PC-3 (cell line): ENCODE data around the gene DHRS1. TPM values are rescaled to one million over a fixed set of nuclear protein-coding genes. Genes with fewer than 3 reads are reported as not detected.

ENCODE experiments used
- ATAC-seq: fragments of 200-7000 bp; cut with Tn5 transposase; 2 replicates; pipeline ENCODE4 v1.9.1; 2020; ENCODE audit warnings: mild to moderate bottlenecking, moderate library complexity
- BruUV-seq: library from RNA; stranded (reverse); fragments of 400-500 nt; replicated peaks from 2 replicates; lab custom pipeline; 2021; lab: Mats Ljungman, UMichigan
- CTCF ChIA-PET: fragments of 300-600 bp; sonication (Branson Sonifier 250); formaldehyde crosslinking; loops from one replicate; lab custom pipeline; 2022; ENCODE audit warnings: antibody characterized with exemption; lab: Charles Lee
- POLR2A ChIA-PET: fragments of 300-600 bp; sonication (Branson Sonifier 250); formaldehyde crosslinking; loops from one replicate; lab custom pipeline; 2022; ENCODE audit warnings: antibody characterized with exemption; ENCODE audit not compliant: unreplicated experiment; lab: Charles Lee
- DNase-seq: peaks from one replicate; pipeline ENCODE4 v3.0.0-alpha.2; 2015
- H2AFZ ChIP-seq: fragments of 300-600 bp; sonication (generic); 2 replicates; pipeline ENCODE4 v1.6.0; 2016; ENCODE audit warnings: antibody characterized with exemption, low read length
- H3F3A ChIP-seq: fragments of 300-600 bp; sonication (generic); one replicate; pipeline ENCODE4 v1.6.0; 2017; ENCODE audit warnings: antibody characterized with exemption, low read length, control low read depth, mild to moderate bottlenecking; ENCODE audit not compliant: unreplicated experiment
- H3K27ac ChIP-seq: fragments of 300-600 bp; sonication (generic); 2 replicates; pipeline ENCODE4 v1.5.1; 2016; ENCODE audit warnings: mild to moderate bottlenecking, low read length
- H3K27me3 ChIP-seq: fragments of 300-600 bp; sonication (generic); 2 replicates; pipeline ENCODE4 v1.6.1; 2016; ENCODE audit warnings: low read length, mixed read lengths
- H3K36me3 ChIP-seq: fragments of 300-600 bp; sonication (generic); 2 replicates; pipeline ENCODE4 v1.6.1; 2016; ENCODE audit warnings: low read depth, mixed run types, low read length, mixed read lengths
- H3K4me1 ChIP-seq: fragments of 300-600 bp; sonication (generic); 2 replicates; pipeline ENCODE4 v1.5.1; 2016; ENCODE audit warnings: low read length; ENCODE audit not compliant: insufficient read depth
- H3K4me2 ChIP-seq: fragments of 300-600 bp; sonication (generic); 2 replicates; pipeline ENCODE4 v1.6.0; 2016; ENCODE audit warnings: low read length
- H3K4me3 ChIP-seq: fragments of 300-600 bp; sonication (generic); 2 replicates; pipeline ENCODE4 v1.5.1; 2016; ENCODE audit warnings: mild to moderate bottlenecking, low read length, mixed read lengths
- H3K79me2 ChIP-seq: fragments of 300-600 bp; sonication (generic); 2 replicates; pipeline ENCODE4 v1.6.1; 2017; ENCODE audit warnings: low read length, mixed read lengths
- H3K9ac ChIP-seq: fragments of 300-600 bp; sonication (generic); 2 replicates; pipeline ENCODE4 v1.6.0; 2016; ENCODE audit warnings: mild to moderate bottlenecking, low read length
- H3K9me2 ChIP-seq: fragments of 300-600 bp; sonication (generic); replicated peaks from 2 replicates; pipeline ENCODE4 v1.6.1; 2016; ENCODE audit warnings: mixed run types, low read length, mixed read lengths
- H3K9me3 ChIP-seq: fragments of 300-600 bp; sonication (generic); 2 replicates; pipeline ENCODE4 v1.6.1; 2016; ENCODE audit warnings: low read length, mixed read lengths
- H4K20me1 ChIP-seq: fragments of 300-600 bp; sonication (generic); 2 replicates; pipeline ENCODE4 v1.6.1; 2016; ENCODE audit warnings: low read length, mixed read lengths
- EZH2 ChIP-seq: fragments of 300-600 bp; sonication (generic); IDR thresholded peaks from one replicate; pipeline ENCODE4 v1.6.1; 2017; ENCODE audit warnings: antibody characterized with exemption, mild to moderate bottlenecking, low read length; ENCODE audit not compliant: unreplicated experiment
- EZH2phosphoT487 ChIP-seq: fragments of 300-600 bp; sonication (generic); IDR thresholded peaks from 2 replicates; pipeline ENCODE4 v1.6.1; 2018; ENCODE audit warnings: mild to moderate bottlenecking, antibody characterized with exemption, low read length, borderline replicate concordance
- intact Hi-C: fragments of 100-400 bp; cut with micrococcal nuclease; formaldehyde crosslinking; loops from 2 replicates; pipeline ENCODE4 v1.9.0; 2023
- total RNA-seq: library from RNA; depleted of rRNA; stranded (reverse); fragments of >200 nt; gene quantifications from 2 replicates; pipeline ENCODE4 v1.2.3, GENCODE V29; 2014
- TF ChIP-seq, protein P1 (sequence below): fragments of 300-600 bp; sonication (generic); conservative IDR thresholded peaks from 2 replicates; pipeline ENCODE4 v1.5.1; 2017; ENCODE audit warnings: antibody characterized with exemption, low read depth, mild to moderate bottlenecking, low read length

DHRS1 gene
- total RNA-seq, 1 experiment from 2014 or later = 15.9 TPM

DNA sequence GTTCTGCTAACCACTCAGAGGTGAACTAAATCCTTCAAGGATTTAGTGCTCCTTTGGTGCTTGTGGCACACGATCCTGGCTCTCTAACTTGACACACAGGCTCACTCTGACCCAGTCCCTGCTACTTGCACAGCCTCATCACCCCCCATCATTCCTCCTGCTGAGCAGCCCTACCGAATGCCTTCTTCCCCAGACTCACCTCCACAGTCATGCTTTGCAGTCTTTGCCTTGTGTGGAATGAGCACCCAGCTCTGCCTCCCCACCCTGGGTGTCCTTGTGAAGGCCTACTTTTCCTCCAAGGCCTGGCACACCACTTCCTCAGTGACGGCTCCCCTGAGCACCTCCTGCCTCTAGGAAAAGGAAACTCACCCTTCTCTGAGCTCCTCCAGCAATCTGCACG is 49.2 kb downstream of the DHRS1 start:
- DNase-seq = no peak
- Histone ChIP-seq H4K20me1 (no peaks in the 10 kb centered on the region), H3K9ac (no peak overlapping the region), H3K36me3 (no peaks in the 10 kb centered on the region; the same call in 1 of the 2 replicates), H3K9me3 (no peaks in the 10 kb centered on the region), H3K4me2 (no peak overlapping the region), H3K9me2 (no peaks in the 10 kb centered on the region), H3K4me3 (no peak overlapping the region), H3K79me2 (no peaks in the 10 kb centered on the region), H2AFZ (no peak overlapping the region), H3K4me1 (0 out of 2 replicates have a peak, but pooled peaks cover 10% of the 10 kb centered on the region), H3F3A (no peaks in the 10 kb centered on the region), H3K27ac (no peak overlapping the region), H3K27me3 (no peaks in the 10 kb centered on the region)
- ATAC-seq = no peak
- ChIA-PET CTCF (no interaction called here), POLR2A (no interaction called here)
- TF ChIP-seq EZH2 = no peak
- TF ChIP-seq, protein P1, sequence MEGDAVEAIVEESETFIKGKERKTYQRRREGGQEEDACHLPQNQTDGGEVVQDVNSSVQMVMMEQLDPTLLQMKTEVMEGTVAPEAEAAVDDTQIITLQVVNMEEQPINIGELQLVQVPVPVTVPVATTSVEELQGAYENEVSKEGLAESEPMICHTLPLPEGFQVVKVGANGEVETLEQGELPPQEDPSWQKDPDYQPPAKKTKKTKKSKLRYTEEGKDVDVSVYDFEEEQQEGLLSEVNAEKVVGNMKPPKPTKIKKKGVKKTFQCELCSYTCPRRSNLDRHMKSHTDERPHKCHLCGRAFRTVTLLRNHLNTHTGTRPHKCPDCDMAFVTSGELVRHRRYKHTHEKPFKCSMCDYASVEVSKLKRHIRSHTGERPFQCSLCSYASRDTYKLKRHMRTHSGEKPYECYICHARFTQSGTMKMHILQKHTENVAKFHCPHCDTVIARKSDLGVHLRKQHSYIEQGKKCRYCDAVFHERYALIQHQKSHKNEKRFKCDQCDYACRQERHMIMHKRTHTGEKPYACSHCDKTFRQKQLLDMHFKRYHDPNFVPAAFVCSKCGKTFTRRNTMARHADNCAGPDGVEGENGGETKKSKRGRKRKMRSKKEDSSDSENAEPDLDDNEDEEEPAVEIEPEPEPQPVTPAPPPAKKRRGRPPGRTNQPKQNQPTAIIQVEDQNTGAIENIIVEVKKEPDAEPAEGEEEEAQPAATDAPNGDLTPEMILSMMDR = no peak
- no peak for TF ChIP-seq EZH2phosphoT487
- intact Hi-C loops = no loop called here
- BruUV-seq = no TSS peak

DNA sequence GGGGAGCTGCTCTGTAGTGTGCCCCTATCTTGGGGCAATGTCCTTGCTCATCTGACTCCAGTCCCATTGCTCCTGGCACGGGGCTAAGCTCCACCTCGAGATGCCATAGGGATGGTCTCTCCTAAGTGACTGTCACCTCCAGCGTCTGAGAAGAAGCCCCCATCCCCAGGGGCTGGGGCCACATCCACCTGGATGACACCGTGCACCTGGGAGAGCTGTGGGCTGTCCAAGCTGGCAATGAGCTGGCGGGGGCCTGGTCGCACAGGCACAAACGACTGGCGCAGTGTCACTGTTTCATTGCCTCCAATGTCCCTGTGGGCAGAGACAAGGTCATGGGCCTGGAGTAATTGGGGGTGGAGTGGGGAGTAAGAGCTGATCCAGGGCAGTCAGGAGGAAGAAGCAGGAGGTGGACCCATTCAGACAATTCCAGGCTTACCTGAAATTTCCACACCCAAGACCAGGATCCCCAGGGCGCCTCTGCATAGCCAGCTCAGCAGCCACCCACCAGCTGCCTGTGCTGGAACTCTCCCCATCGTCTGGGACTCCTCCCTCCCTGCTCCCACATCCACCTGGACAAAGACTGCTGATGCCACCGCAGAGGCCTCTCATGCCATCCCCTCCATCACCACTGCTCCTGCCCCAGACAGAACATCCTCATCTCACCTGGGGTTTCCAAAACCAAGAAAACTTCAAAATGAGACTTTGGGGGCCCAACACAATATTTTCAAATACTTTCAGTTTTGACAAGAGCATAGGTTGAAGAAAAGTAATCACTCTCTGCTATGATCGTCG is 50.2 kb downstream of the DHRS1 start:
- no peak overlapping the region for H2AFZ ChIP-seq
- H3K79me2 ChIP-seq = no peaks in the 10 kb centered on the region
- ChIA-PET CTCF (no interaction called here), POLR2A (no interaction called here)
- H3K4me3 ChIP-seq = no peak overlapping the region
- no peaks in the 10 kb centered on the region for H3K9me2 ChIP-seq
- no peaks in the 10 kb centered on the region for H3K9me3 ChIP-seq
- no peaks in the 10 kb centered on the region for H4K20me1 ChIP-seq
- no peak for ATAC-seq
- no peaks in the 10 kb centered on the region for H3K27me3 ChIP-seq
- intact Hi-C loops = no loop called here
- no peak overlapping the region for H3K9ac ChIP-seq
- no peak overlapping the region for H3K4me2 ChIP-seq
- H3K4me1 ChIP-seq = 0 out of 2 replicates have a peak, but pooled peaks cover 10% of the 10 kb centered on the region
- TF ChIP-seq EZH2phosphoT487 (no peak), EZH2 (no peak)
- TF ChIP-seq, protein P1 = no peak
- DNase-seq = no peak
- H3K27ac ChIP-seq = no peak overlapping the region
- H3K36me3 ChIP-seq = no peaks in the 10 kb centered on the region; the same call in 1 of the 2 replicates
- no peaks in the 10 kb centered on the region for H3F3A ChIP-seq
- no TSS peak for BruUV-seq

DNA sequence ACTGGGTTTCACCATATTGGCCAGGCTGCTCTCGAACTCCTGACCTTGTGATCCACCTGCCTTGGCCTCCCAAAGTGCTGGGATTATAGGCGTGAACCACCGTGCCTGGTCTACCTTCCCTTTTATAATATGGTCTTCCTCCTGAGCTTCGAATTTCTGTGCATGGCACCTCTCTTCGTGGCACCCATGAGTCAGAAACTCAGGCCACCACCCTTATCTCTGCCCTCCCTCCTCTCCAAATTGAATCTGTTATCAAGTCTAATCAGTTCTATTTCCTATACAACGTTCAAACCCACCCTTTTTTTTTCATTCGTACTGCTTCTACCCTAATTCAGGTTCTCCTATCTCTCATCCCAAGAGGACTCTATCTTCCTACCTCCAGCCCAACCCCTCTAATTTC is 52.2 kb downstream of the DHRS1 start:
- Histone ChIP-seq H3K27me3 (no peaks in the 10 kb centered on the region), H3K4me3 (no peak overlapping the region), H3K9ac (no peak overlapping the region), H3K9me3 (no peaks in the 10 kb centered on the region), H3F3A (no peaks in the 10 kb centered on the region), H3K9me2 (no peaks in the 10 kb centered on the region), H3K79me2 (no peaks in the 10 kb centered on the region), H3K4me2 (no peak overlapping the region), H3K4me1 (peaks cover 19% of the 10 kb centered on the region), H3K27ac (no peak overlapping the region), H2AFZ (no peak overlapping the region), H4K20me1 (no peaks in the 10 kb centered on the region), H3K36me3 (no peaks in the 10 kb centered on the region; the same call in 1 of the 2 replicates)
- DNase-seq (no peak), ATAC-seq (no peak)
- ChIA-PET POLR2A (no interaction called here), CTCF (no interaction called here)
- intact Hi-C loops = no loop called here
- BruUV-seq = no TSS peak
- TF ChIP-seq EZH2 = no peak
- TF ChIP-seq EZH2phosphoT487 = no peak
- TF ChIP-seq, protein P1 = no peak
